SU-DHL-6 (cell line): ENCODE data around the gene PLN.

Experiments used
- H2AFZ ChIP-seq: fragments of 200-600 bp; sonication (generic); 2 replicates; pipeline ENCODE4 v1.6.1; 2014; ENCODE audit warnings: low read depth, mild to moderate bottlenecking, moderate library complexity, mixed read lengths, antibody characterized with exemption, low read length; ENCODE audit not compliant: severe bottlenecking
- H3F3A ChIP-seq: fragments of 200-600 bp; shearing (Covaris generic); 2 replicates; pipeline ENCODE4 v1.6.0; 2016; ENCODE audit warnings: antibody characterized with exemption, mild to moderate bottlenecking; ENCODE audit not compliant: insufficient read depth
- H3K27ac ChIP-seq: fragments of 200-600 bp; sonication (generic); 2 replicates; pipeline ENCODE4 v1.5.1; 2016; ENCODE audit warnings: low read depth, mild to moderate bottlenecking, low read length, moderate library complexity, mixed read lengths
- H3K27me3 ChIP-seq: fragments of 200-600 bp; sonication (generic), shearing (Covaris generic); 2 replicates; pipeline ENCODE4 v1.6.0; 2014; ENCODE audit warnings: mild to moderate bottlenecking, low read length
- H3K36me3 ChIP-seq: fragments of 200-600 bp; sonication (generic); 2 replicates; pipeline ENCODE4 v1.6.1; 2014; ENCODE audit warnings: mild to moderate bottlenecking, low read length, mixed read lengths
- H3K4me2 ChIP-seq: fragments of 300-600, 200-600 bp; shearing (Covaris generic), sonication (generic); 2 replicates; pipeline ENCODE4 v1.6.0; 2014; ENCODE audit warnings: low read length, low read depth, mild to moderate bottlenecking; ENCODE audit not compliant: poor library complexity, severe bottlenecking
- H3K4me3 ChIP-seq: fragments of 200-600 bp; sonication (generic); 2 replicates; pipeline ENCODE4 v1.5.1; 2014; ENCODE audit warnings: antibody characterized with exemption, low read length, mild to moderate bottlenecking, mixed read lengths; ENCODE audit not compliant: insufficient read depth, poor library complexity, severe bottlenecking
- H3K79me2 ChIP-seq: fragments of 200-600 bp; sonication (generic); 2 replicates; pipeline ENCODE4 v1.6.1; 2014; ENCODE audit warnings: mild to moderate bottlenecking, low read length, moderate library complexity; ENCODE audit not compliant: insufficient read depth
- H3K9ac ChIP-seq: fragments of 200-600 bp; sonication (generic); 2 replicates; pipeline ENCODE4 v1.7.0; 2014; ENCODE audit warnings: mild to moderate bottlenecking, low read length
- H3K9me2 ChIP-seq: fragments of 200-600 bp; sonication (generic); replicated peaks from 2 replicates; pipeline ENCODE4 v1.6.1; 2014; ENCODE audit warnings: low read length; ENCODE audit not compliant: insufficient read depth
- H3K9me3 ChIP-seq: fragments of 200-600 bp; sonication (generic); 2 replicates; pipeline ENCODE4 v1.6.1; 2014; ENCODE audit warnings: low read length, mixed read lengths; ENCODE audit not compliant: insufficient read depth
- H4K20me1 ChIP-seq: fragments of 200-600 bp; sonication (generic); 2 replicates; pipeline ENCODE4 v1.6.1; 2014; ENCODE audit warnings: low read depth, mild to moderate bottlenecking, antibody characterized with exemption, low read length, moderate library complexity, mixed read lengths
- CTCF ChIP-seq: fragments of 200-600 bp; sonication (generic); IDR thresholded peaks from one replicate; pipeline ENCODE4 v1.5.1; 2017; ENCODE audit warnings: antibody characterized with exemption, mild to moderate bottlenecking, low read length, moderate library complexity; ENCODE audit not compliant: insufficient read depth, poor library complexity, severe bottlenecking
- EZH2phosphoT487 ChIP-seq: fragments of 200-600 bp; sonication (generic), shearing (Covaris generic); conservative IDR thresholded peaks from 2 replicates; pipeline ENCODE4 v1.6.1; 2018; ENCODE audit warnings: mild to moderate bottlenecking, antibody characterized with exemption, low read length, moderate library complexity, mixed read lengths

Gene PLN

DNA sequence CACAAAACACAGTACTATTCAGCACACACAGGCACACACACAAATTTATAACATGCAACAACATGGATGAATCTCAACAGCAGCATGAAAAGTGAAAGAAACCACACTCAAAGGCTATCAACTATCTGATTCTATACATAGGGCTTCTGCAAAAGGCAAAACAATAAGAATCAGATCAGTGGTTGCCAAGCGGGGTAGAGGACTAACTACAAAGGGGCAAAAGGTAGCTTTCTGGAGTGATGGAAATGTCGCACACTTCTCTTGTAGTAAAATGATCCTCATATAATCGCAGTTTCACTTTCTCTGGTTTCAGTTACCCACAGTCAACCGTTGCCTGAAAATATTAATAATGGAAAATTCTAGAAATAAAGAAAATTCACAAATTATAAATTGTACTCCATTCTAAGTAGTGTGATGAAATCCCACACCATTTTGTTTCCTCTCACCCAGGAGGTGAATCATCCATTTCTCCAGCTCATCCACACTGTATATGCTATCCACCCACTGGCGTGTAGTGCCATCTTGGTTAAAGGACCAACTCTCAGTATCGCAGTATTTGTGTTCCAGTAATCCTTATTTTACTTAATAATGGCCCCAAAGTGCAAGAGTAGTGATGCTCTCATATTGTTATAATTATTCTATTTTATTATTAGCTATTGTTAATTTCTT lies 12.8 kb upstream of the PLN start:
- no peaks in the 10 kb centered on the region for H3K27me3 ChIP-seq
- no peaks in the 10 kb centered on the region for H3K36me3 ChIP-seq
- no peak overlapping the region for H3K4me2 ChIP-seq
- H2AFZ ChIP-seq = no peak overlapping the region
- no peak overlapping the region for H3K4me3 ChIP-seq
- no peaks in the 10 kb centered on the region for H3F3A ChIP-seq
- no peaks in the 10 kb centered on the region for H3K9me2 ChIP-seq
- no peak overlapping the region for H3K9ac ChIP-seq
- no peak overlapping the region for H3K27ac ChIP-seq
- no peaks in the 10 kb centered on the region for H3K9me3 ChIP-seq
- H3K79me2 ChIP-seq = no peaks in the 10 kb centered on the region
- TF ChIP-seq CTCF = no peak
- TF ChIP-seq EZH2phosphoT487 = no peak
- H4K20me1 ChIP-seq = no peaks in the 10 kb centered on the region

GRCh38 chr6:118536478-118536877 lies 11.6 kb upstream of the PLN start:
- no peak overlapping the region for H3K4me2 ChIP-seq
- no peaks in the 10 kb centered on the region for H3K9me2 ChIP-seq
- no peaks in the 10 kb centered on the region for H4K20me1 ChIP-seq
- no peaks in the 10 kb centered on the region for H3F3A ChIP-seq
- no peaks in the 10 kb centered on the region for H3K36me3 ChIP-seq
- no peak overlapping the region for H2AFZ ChIP-seq
- no peak for TF ChIP-seq EZH2phosphoT487
- TF ChIP-seq CTCF = no peak
- H3K9ac ChIP-seq = no peak overlapping the region
- H3K9me3 ChIP-seq = no peaks in the 10 kb centered on the region
- no peaks in the 10 kb centered on the region for H3K79me2 ChIP-seq
- no peaks in the 10 kb centered on the region for H3K27me3 ChIP-seq
- no peak overlapping the region for H3K4me3 ChIP-seq
- H3K27ac ChIP-seq = no peak overlapping the region

DNA sequence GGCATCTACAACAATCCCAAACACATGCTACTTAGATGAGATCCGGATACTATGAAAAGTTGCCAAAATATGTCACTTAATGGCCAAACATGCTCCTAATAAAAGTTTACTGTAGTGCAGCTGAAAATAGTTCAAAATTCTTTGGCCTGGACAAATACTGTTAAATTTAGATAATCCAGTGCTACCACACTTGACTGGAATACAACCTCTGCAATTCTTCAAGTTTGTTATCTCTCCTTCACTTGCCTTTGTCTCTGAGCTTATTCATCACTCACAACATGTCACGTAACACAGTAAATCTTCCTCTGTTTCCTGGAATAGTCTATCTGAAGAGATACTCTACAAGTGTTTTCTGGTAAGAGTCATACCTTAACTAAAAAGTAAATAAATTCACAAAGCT lies 10.5 kb upstream of the PLN start:
- no peaks in the 10 kb centered on the region for H3K9me3 ChIP-seq
- H3K4me2 ChIP-seq = no peak overlapping the region
- no peak overlapping the region for H2AFZ ChIP-seq
- TF ChIP-seq CTCF (no peak), EZH2phosphoT487 (no peak)
- no peak overlapping the region for H3K4me3 ChIP-seq
- no peak overlapping the region for H3K27ac ChIP-seq
- no peaks in the 10 kb centered on the region for H3K79me2 ChIP-seq
- H3K36me3 ChIP-seq = no peaks in the 10 kb centered on the region
- no peaks in the 10 kb centered on the region for H3K27me3 ChIP-seq
- H4K20me1 ChIP-seq = no peaks in the 10 kb centered on the region
- H3K9ac ChIP-seq = no peak overlapping the region
- H3K9me2 ChIP-seq = no peaks in the 10 kb centered on the region
- H3F3A ChIP-seq = no peaks in the 10 kb centered on the region
